IPS-11a (cell line): ENCODE data around the gene NUTF2.
A peak's percentile ranks its signal among the peaks of the same experiment; 100 is the strongest.

ENCODE experiments used
- H3K4me3 ChIP-seq: one replicate; pipeline ENCODE4 v1.5.1; 2013; ENCODE audit warnings: low read depth, low read length, control low read depth

Gene NUTF2

DNA sequence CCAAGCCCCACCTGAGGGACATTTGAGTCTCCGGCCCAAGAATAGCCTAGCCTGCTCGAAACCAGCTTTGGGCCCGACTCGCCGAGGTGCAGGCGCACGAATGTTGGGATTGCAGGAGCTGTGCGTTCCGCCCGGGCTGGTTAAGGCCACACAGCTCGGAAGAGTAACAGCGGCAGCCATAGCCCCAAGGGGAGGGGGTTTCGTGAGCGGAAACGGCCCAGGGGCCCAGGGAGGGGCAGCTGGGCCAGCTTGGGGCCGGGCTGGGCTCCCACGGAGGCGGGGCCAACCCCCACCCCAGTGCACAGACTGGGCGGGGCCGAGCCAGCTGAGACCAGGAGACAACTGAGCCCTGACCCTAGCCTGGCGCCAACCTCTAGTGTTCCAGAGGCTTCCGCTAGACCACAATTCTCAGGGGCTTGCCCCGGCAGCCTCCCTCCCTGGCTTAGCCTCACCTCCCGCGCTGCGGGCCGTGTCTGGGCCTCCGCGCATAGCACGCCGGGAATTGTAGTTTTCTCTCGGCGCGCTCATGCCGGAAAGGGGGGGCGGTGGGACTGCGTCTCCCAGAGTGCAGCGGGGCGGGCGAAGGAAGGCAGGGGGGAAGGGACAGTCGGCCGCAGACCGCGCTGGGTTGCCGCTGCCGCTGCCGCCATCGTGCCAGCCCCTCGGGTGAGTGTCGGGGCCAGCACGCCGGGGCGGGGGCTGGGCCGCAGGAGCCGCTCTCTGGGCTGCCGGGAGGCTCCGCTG lies at the start of gene NUTF2:
NUTF2 (plus strand) TSS at position 614 of the 744 bp plus-strand sequence. CDS start 18,198 bp downstream, outside the sequence.
- H3K4me3 ChIP-seq: peak within 1 kb of the TSS; percentile 85

DNA sequence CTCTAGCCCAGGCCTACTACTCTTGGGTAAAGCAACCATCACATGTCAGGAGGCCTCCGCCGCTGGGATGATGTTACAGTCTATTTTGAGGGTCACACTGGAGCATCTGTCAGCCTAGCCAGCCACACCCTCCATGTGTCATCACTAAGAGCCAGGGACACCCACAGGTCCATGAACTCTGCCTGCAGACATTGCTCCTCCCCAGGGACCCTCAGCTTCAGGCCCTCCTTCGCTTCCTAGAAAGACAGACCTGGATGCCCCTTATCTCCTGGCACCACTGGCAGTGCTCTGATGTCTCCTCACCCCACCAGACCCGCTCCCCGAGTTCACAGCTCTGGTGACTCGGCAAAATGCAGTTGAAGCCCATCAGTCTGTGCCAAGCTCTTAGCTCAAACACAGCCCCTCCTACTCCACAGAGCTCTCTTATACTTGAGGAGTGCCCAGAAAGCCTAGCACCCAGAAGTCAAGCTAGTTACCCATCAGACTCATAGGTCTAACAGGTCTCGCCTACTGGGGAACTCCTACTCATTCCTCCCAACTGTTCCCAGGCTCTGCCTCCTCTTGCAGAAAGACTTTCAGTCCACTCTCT lies 46.3 kb upstream of the NUTF2 start:
- H3K4me3 ChIP-seq: no peak overlapping the region

DNA sequence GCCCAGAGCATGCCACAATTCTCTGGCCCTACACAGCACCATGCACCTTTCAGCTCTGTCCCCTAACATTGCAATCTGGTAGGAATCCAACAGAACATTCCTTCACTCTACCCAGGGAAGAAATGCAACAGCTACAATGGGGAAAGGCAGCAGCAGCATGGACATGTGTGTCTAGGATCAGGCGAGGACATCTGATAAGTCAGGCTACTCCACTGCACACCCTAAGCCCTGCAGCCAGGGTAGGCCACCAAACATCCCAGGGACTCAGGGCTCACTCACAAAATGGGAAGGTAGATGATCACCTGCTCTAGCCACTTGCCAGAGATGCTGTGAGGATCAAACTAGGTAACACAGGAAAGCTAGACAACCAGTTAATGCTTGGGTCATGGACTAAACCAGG lies 45.5 kb upstream of the NUTF2 start:
- no peak overlapping the region for H3K4me3 ChIP-seq

- H3K4me3 ChIP-seq: no peak overlapping the region
Measured at GRCh38 chr16:67801883-67802282, 44.9 kb upstream of the NUTF2 start.

DNA sequence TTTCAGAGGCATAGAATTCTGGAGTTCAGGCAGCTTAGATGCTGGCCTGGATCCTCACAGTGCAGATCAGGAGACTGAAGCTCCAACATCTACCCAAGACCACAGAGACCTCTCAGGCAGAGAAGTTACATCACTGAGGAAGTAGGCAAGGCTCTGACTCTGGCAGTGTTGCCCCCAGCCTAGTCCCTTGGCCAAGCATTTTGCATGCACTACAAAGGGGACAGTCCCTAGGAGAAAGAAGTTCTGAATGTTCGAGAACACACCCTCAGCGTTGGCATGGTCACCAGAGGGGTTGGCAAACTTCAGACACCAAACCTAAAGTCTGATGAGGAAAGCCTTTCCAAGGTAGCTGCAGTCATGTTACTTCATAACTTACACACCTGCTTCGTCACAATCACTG lies 42.8 kb upstream of the NUTF2 start:
- H3K4me3 ChIP-seq: no peak overlapping the region

GRCh38 chr16:67804853-67805542 lies 41.7 kb upstream of the NUTF2 start:
- H3K4me3 ChIP-seq: peak overlapping the region; percentile 96

DNA sequence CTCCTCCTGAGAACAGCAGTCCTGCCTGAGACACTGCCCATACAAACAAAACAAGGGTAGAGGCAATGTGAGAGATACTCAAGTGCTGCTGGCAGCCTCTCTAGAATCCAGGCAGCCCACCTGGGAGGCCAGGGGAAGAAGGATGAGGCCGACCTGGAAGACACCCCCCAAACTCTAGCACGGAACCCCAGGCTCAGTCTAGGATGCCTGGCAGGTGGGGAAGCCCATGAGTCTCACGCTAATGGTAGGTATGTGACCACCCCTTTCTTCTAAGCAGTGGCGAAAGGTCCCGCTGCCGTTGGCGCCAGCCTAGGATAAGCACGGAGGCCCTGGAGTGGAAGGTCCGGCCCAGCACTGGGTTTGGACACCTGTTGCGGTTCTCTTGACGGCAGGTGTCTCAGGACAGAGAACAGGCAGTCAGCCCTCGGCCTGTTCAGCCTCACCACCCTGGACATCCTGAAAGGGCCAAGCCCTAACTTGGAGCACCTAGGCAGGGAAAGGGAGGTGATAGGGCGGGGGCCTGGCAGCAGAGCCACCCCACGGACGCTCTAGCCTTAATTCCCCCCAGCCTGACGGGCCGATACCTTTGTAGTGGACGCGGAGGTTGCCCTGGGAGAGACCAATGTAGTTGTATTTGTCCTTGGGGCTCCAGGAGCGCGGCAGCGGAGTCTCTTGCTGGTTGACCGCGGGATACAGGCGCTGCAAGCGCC lies 40.9 kb upstream of the NUTF2 start:
- H3K4me3 ChIP-seq: peak overlapping the region; percentile 96

GRCh38 chr16:67806428-67807147 lies 40.1 kb upstream of the NUTF2 start, which contains the start of the genes RANBP10 and TSNAXIP1:
RANBP10 (minus strand) TSS chr16:67806560; CDS start chr16:67806536, 24 bp downstream.
TSNAXIP1 (plus strand) TSS chr16:67806889; CDS start chr16:67807150, 261 bp downstream.
- peak within 1 kb of the TSS; percentile 96 for H3K4me3 ChIP-seq

DNA sequence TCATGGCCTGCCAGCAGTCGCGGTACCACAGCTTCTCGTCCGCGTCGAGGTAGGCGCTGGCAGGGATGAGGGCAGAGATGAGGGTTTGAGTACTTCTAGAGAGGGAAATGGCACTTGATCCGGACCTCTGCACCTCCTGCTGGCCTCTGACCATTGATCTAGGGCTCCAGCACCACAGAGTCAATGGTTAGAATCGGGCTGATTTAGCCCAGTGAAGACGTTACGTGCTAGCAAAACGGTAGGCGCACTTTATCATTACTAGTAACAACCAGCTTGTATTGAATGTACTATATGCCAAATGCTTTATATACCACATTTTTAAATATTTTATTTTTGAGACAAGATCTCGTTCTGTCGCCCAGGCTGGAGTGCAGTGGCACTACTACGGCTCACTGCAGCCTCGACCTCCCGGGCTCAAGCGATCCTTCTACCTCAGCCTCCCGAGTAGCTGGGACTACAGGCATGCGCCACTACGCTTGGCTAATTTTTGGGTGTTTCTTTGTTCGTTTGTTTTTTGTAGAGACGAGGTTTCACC lies 39.5 kb upstream of the NUTF2 start:
- H3K4me3 ChIP-seq: peak overlapping the region; percentile 96

DNA sequence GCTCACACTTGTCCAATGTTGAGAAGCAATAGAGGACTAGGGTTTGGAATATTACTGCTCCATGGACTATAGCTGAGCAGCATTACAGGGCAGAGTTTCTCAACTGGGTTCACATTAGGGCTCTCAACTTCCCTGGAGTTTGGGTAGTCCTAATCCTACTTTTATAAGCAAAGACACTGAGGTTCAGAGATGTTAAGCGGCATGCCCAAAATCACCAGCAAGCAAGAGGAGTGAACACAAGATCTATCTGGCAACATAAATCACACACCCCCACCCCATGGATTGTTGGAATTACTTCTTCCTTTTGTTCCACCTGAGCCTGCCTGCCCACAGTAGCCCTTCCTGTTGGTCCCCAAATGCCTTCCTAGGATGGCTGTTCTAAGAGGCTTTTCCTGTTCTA lies 34.8 kb upstream of the NUTF2 start:
- no peak overlapping the region for H3K4me3 ChIP-seq

- H3K4me3 ChIP-seq: no peak overlapping the region
Measured at GRCh38 chr16:67814567-67814966, 32.2 kb upstream of the NUTF2 start.

DNA sequence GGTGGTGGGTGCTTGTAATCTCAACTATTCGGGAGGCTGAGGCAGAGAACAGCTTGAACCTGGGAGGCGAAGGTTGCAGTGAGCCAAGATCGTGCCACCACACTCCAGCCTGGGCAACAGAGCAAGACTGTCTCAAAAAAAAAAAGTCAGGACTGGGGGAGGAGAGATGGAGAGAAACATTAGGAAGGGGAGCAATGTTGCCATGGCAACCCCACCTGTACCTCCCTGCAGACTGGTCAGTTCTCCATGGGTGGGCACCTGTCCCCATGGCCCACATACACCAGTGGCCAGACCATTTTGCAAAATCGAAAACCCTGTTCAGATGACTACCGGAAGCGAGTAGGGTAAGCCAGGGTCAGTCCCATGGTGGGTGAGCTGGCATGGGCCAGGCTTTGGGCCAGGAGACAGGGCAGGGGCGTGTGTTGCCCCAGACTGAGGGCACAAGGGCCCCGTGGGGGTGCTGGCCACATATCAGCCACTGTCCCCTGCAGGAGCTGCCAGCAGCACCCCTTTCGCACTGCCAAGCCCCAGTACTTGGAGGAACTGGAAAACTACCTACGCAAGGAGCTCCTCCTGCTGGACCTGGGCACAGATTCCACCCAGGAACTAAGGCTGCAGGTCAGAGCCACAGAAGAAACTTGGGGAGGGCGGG lies 26.0 kb upstream of the NUTF2 start:
- H3K4me3 ChIP-seq: no peak overlapping the region

- no peak overlapping the region for H3K4me3 ChIP-seq
Measured at GRCh38 chr16:67822511-67822910, 24.2 kb upstream of the NUTF2 start.

DNA sequence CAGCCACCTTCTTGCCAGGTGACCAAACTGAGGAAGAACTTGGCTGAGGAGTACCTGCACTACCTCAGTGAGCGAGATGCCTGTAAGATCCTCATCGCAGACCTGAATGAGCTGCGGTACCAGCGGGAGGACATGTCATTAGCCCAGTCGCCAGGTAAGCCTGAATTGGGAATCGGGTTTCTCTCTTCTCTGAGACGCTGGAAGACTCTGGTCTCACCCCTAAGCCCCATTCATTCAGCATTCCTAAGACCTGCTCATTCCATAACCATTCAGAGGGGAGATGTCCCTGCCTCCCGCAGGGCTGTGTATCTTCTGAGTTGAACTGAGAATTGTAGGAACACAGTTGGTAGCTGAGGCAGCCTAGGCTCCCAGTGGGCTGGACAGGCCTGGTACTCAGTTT lies 21.6 kb upstream of the NUTF2 start:
- no peak overlapping the region for H3K4me3 ChIP-seq

DNA sequence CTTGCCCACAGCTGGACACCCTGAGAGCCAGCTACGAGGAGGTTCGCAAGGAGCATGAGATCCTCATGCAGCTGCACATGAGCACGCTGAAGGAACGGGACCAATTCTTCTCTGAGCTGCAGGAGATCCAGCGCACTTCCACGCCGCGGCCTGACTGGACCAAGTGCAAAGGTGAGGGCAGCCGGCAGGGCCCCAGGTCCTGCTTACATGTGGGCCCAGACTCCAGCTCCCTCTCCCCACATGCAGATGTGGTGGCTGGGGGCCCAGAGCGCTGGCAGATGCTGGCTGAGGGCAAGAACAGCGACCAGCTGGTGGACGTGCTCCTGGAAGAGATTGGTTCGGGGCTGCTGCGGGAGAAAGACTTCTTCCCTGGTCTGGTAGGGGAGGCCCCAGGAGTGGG lies 20.8 kb upstream of the NUTF2 start:
- no peak overlapping the region for H3K4me3 ChIP-seq

- H3K4me3 ChIP-seq: no peak overlapping the region
Measured at GRCh38 chr16:67828651-67829050, 18.1 kb upstream of the NUTF2 start.

DNA sequence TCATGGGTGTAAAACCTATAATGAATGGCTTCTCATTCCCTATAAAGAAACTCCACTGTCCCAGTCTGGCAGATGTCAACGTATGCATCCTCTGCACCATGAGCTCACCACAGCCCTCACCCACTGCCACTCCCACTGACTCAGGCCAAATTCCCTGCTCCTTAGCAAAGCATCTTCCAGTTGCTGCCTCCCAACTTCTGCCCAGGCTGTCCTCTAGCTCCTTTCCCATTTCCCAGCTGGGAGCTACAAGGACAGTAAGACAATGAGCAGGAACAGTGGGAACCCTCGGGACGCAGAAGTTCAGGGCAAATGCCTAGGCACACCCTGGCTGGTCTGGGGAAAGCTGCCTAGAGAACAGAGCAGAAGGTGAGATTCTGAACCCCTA lies 13.7 kb upstream of the NUTF2 start:
- peak overlapping the region; percentile 84 for H3K4me3 ChIP-seq

GRCh38 chr16:67833415-67834241 lies 13.1 kb upstream of the NUTF2 start:
- peak overlapping the region; percentile 84 for H3K4me3 ChIP-seq

DNA sequence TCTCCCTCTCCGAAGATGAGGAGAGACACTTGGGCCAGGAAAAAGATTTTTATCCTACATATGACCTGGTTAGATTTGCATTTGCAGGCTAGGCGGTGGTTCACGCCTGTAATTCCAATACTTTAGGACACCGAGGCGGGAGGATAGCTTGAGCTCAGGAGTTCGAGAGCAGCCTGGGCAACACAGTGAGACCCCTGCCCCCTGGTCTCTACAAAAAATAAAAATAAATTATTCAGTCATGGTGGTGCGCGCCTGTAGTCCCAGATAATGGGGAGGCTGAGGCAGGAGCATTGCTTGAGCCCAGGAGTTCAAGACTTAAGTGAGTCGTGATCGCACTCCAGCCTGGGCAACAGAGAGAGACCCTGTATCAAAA lies 12.5 kb upstream of the NUTF2 start:
- peak overlapping the region; percentile 84 for H3K4me3 ChIP-seq
